Smooth muscle cell (in vitro differentiated cells): ENCODE data around the gene DIP2C. TPM values are rescaled to one million over a fixed set of nuclear protein-coding genes. Genes with fewer than 3 reads are reported as not detected.

Source experiments
- DNase-seq: peaks from one replicate; lab custom pipeline; 2025; ENCODE audit not compliant: unreplicated experiment; lab: John Stamatoyannopoulos, UW
- H2AFZ ChIP-seq: fragments of 200-600 bp; sonication (generic); 2 replicates; pipeline ENCODE4 v1.6.0; 2016; ENCODE audit warnings: antibody characterized with exemption, low read depth, mild to moderate bottlenecking
- H3F3A ChIP-seq: fragments of 200-600 bp; sonication (generic); 2 replicates; pipeline ENCODE4 v1.6.0; 2017; ENCODE audit warnings: antibody characterized with exemption, low read depth
- H3K27ac ChIP-seq: fragments of 200-600 bp; sonication (generic); 2 replicates; pipeline ENCODE4 v1.5.1; 2016; ENCODE audit warnings: low read depth, mild to moderate bottlenecking
- H3K27me3 ChIP-seq: fragments of 200-600 bp; sonication (generic); 2 replicates; pipeline ENCODE4 v1.6.1; 2016; ENCODE audit warnings: low read depth, mild to moderate bottlenecking
- H3K36me3 ChIP-seq: fragments of 200-600 bp; sonication (generic); 2 replicates; pipeline ENCODE4 v1.5.1; 2016; ENCODE audit warnings: low read depth
- H3K4me1 ChIP-seq: fragments of 200-600 bp; sonication (generic); 2 replicates; pipeline ENCODE4 v1.5.1; 2016; ENCODE audit warnings: low read depth
- H3K4me2 ChIP-seq: fragments of 200-600 bp; sonication (generic); 2 replicates; pipeline ENCODE4 v1.6.0; 2016; ENCODE audit warnings: mild to moderate bottlenecking
- H3K4me3 ChIP-seq: fragments of 200-600 bp; sonication (generic); 2 replicates; pipeline ENCODE4 v1.5.1; 2016; ENCODE audit warnings: mild to moderate bottlenecking
- H3K79me2 ChIP-seq: fragments of 200-600 bp; sonication (generic); 2 replicates; pipeline ENCODE4 v1.6.0; 2016; ENCODE audit warnings: low read depth, mild to moderate bottlenecking
- H3K9ac ChIP-seq: fragments of 200-600 bp; sonication (generic); 2 replicates; pipeline ENCODE4 v1.6.0; 2016; ENCODE audit warnings: low read depth
- H3K9me3 ChIP-seq: fragments of 200-600 bp; sonication (generic); replicated peaks from 2 replicates; pipeline ENCODE4 v1.5.1; 2016; ENCODE audit warnings: low read depth
- H4K20me1 ChIP-seq: fragments of 200-600 bp; sonication (generic); 2 replicates; pipeline ENCODE4 v1.6.0; 2016; ENCODE audit warnings: low read depth
- WGBS: methylation state at CpG from one replicate; pipeline ENCODE4 v1.1.7; 2016; ENCODE audit warnings: low lambda C conversion rate; 5-methylcytosine and 5-hydroxymethylcytosine counted together
- polyA plus RNA-seq: library from polyadenylated mRNA; unstranded; fragments of >200 nt; fragmentation: Nextera tagmentation; extraction: Ambion mirVana; gene quantifications from 2 replicates; pipeline ENCODE4 v1.2.1, GENCODE V29; 2016
- total RNA-seq: library from RNA; depleted of rRNA; stranded (reverse); fragments of >200 nt; gene quantifications from 2 replicates; pipeline ENCODE4 v1.2.3, GENCODE V29; 2014
- TF ChIP-seq, protein P1 (sequence below): fragments of 200-600 bp; sonication (generic); IDR thresholded peaks from 2 replicates; pipeline ENCODE4 v1.5.1; 2017; ENCODE audit warnings: borderline replicate concordance, mild to moderate bottlenecking, antibody characterized with exemption; ENCODE audit not compliant: insufficient read depth, poor library complexity, severe bottlenecking

The DIP2C gene
- total and polyA plus RNA-seq, 2 experiments from 2014 or later = 14.9 to 15.3 TPM

DNA sequence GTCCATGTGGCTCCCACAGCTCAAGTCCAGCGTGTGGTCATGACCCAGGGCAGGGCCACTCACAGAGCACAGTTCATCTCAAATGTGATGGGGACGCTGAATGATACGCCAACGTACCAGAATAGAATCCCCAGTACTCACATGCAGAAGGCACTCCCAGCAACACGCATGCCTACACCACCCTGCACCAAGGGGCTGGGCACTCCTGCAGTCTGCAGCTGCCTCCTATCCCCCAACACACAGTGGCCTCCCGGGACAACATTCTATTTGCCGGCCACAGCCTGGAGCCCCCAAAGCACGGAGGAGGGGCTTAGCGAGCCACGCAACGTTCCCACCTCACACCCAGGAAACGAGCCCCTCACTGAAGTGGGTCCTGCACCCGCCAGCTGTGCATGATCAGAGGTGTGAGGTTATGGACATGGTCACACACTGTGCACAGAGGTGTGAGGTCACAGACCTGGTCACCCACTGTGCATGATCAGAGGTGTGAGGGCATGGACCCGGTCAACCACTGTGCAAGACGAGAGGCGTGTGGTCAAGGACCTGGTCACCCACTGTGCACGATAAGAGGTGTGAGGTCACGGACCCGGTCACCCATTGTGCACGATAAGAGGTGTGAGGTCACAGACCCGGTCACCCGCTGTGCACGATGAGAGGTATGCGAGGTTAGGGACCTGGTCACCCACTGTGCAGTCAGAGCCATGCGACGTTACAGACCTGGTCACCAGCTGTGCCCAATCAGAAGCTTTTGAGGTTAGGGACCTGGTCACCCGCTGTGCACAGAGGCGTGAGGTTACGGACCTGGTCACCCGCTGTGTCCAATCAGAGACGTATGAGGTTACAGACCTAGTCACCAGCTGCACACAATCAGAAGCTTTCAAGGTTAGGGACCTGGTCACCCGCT is 182.8 kb downstream of the DIP2C start:
- H3K4me2 ChIP-seq = no peak overlapping the region
- no peaks in the 10 kb centered on the region for H3K9me3 ChIP-seq
- H3K27me3 ChIP-seq = no peaks in the 10 kb centered on the region
- H3F3A ChIP-seq = no peaks in the 10 kb centered on the region
- TF ChIP-seq, protein P1, sequence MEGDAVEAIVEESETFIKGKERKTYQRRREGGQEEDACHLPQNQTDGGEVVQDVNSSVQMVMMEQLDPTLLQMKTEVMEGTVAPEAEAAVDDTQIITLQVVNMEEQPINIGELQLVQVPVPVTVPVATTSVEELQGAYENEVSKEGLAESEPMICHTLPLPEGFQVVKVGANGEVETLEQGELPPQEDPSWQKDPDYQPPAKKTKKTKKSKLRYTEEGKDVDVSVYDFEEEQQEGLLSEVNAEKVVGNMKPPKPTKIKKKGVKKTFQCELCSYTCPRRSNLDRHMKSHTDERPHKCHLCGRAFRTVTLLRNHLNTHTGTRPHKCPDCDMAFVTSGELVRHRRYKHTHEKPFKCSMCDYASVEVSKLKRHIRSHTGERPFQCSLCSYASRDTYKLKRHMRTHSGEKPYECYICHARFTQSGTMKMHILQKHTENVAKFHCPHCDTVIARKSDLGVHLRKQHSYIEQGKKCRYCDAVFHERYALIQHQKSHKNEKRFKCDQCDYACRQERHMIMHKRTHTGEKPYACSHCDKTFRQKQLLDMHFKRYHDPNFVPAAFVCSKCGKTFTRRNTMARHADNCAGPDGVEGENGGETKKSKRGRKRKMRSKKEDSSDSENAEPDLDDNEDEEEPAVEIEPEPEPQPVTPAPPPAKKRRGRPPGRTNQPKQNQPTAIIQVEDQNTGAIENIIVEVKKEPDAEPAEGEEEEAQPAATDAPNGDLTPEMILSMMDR = no peak
- DNase-seq = no peak
- peaks cover 60% of the 10 kb centered on the region for H3K79me2 ChIP-seq
- peaks cover 3% of the 10 kb centered on the region for H3K4me1 ChIP-seq
- no peak overlapping the region for H3K27ac ChIP-seq
- H2AFZ ChIP-seq = no peak overlapping the region
- WGBS = 96% methylated on average over 32 of the region's 32 CpGs
- H3K4me3 ChIP-seq = no peak overlapping the region
- no peaks in the 10 kb centered on the region for H3K36me3 ChIP-seq
- no peak overlapping the region for H3K9ac ChIP-seq
- peaks cover 93% of the 10 kb centered on the region for H4K20me1 ChIP-seq

DNA sequence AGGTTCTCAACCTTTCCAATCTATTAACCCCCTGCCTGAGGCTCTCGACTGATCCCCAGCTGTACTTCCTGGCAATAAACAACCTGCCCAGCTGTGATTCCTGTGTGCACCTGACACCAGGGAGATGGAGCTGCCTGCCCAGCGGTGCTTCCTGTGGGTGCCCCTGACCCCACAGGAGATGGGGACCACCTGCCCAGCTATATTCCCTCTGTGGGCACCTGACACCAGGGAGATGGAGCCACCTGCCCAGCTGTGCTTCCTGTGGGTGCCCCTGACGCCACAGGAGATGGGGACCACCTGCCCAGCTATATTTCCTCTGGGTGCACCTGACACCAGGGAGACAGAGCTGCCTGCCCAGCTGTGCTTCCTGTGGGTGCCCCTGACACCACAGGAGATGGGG is 184.0 kb downstream of the DIP2C start:
- H3K36me3 ChIP-seq = no peaks in the 10 kb centered on the region
- H3K9ac ChIP-seq = no peak overlapping the region
- no peak for DNase-seq
- no peaks in the 10 kb centered on the region for H3K9me3 ChIP-seq
- no peaks in the 10 kb centered on the region for H3F3A ChIP-seq
- TF ChIP-seq, protein P1 = no peak
- WGBS = 92% methylated on average over 3 of the region's 3 CpGs
- no peak overlapping the region for H3K4me3 ChIP-seq
- H3K27ac ChIP-seq = no peak overlapping the region
- no peak overlapping the region for H3K4me2 ChIP-seq
- peaks cover 68% of the 10 kb centered on the region for H3K79me2 ChIP-seq
- no peak overlapping the region for H2AFZ ChIP-seq
- no peaks in the 10 kb centered on the region for H3K4me1 ChIP-seq
- H3K27me3 ChIP-seq = no peaks in the 10 kb centered on the region
- peaks cover 100% of the 10 kb centered on the region for H4K20me1 ChIP-seq

DNA sequence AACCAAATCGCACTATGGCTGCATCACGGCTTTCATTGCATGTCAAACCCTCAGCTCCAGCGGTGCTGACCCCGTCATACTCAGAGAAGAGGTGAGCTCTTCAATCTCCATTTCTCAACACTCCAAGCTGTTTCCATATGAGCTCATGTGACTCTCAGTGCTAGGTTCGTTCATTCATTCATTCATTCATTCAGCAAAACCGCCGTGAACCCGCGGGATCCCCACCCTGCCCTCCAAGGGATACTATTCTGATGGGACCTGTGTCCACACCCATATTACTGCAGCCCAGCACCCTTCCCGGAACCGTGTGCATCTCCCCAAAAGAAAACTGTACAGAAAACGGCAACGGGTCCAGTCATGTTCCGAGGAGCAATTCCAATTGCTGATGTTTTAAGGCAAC is 184.7 kb downstream of the DIP2C start:
- 97% methylated on average over 14 of the region's 14 CpGs for WGBS
- Histone ChIP-seq H3K4me1 (no peaks in the 10 kb centered on the region), H3K27me3 (no peaks in the 10 kb centered on the region), H3K4me3 (no peak overlapping the region), H4K20me1 (peaks cover 100% of the 10 kb centered on the region), H3K9ac (no peak overlapping the region), H2AFZ (no peak overlapping the region), H3K79me2 (peaks cover 74% of the 10 kb centered on the region), H3K4me2 (no peak overlapping the region), H3F3A (no peaks in the 10 kb centered on the region), H3K36me3 (no peaks in the 10 kb centered on the region), H3K27ac (no peak overlapping the region), H3K9me3 (no peaks in the 10 kb centered on the region)
- TF ChIP-seq, protein P1 = no peak
- no peak for DNase-seq

GRCh38 chr10:504121-504611 is 185.3 kb downstream of the DIP2C start:
- TF ChIP-seq, protein P1 = no peak
- Histone ChIP-seq H3K4me1 (no peaks in the 10 kb centered on the region), H3K27me3 (no peaks in the 10 kb centered on the region), H3K36me3 (no peaks in the 10 kb centered on the region), H3K4me3 (no peak overlapping the region), H3K4me2 (no peak overlapping the region), H3K27ac (no peak overlapping the region), H2AFZ (no peak overlapping the region), H3K9me3 (no peaks in the 10 kb centered on the region), H3F3A (no peaks in the 10 kb centered on the region), H3K9ac (no peak overlapping the region), H3K79me2 (peaks cover 78% of the 10 kb centered on the region), H4K20me1 (peaks cover 100% of the 10 kb centered on the region)
- no peak for DNase-seq
- WGBS = 94% methylated on average over 17 of the region's 17 CpGs
